8988T (cell line): ENCODE results near the gene MAPK9.
A peak's percentile ranks its signal among the peaks of the same experiment; 100 is the strongest.

Experiments used
- DNase-seq: peaks from one replicate; pipeline ENCODE4 v3.0.0; 2011

The MAPK9 gene

DNA sequence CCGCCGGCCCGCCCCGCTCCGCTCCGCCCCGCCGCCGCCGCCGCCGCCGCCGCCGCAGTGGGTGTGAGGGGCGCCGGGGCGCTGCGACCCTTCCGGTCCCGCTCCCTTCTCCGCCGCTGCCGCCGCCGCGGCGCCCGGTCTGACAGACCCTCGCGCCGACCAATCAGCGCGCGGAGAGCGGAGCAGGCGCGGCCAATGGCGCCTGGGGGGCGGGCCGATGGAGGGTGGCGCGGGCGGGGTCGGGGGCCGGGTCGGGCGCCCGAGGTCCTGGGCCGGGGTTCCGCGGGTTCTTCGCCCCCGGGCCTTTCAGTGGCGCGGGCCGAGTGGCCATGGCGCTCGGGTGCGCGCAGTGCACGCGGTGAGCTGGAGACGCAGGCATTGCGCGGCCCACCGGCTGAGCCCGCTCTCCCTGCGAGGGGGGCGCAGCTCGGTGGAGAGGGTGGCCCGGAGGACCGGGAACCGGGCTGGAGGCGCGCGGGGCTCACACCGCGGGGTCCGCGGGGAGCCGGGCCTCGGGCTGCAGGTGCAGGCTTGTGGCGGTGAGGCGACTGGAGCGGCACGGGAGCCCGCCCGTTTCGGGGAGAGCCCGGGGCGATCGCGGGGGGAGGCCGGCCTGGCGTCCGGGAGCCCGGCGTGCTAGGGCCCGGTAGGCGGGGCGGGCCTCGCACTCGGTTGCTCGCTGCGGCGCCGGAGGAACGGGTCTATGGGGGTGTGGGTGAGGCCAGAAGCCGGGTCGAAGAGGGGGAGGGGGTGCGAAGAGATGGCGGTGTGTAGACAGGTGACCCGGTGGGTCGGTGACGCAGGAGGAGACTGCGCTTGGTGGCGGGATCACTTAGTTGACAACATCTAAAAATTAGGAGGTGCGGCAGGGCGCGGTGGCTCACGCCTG, at the start of gene MAPK9:
Gene MAPK9 (minus strand): TSS at position 141 of the 889 bp plus-strand sequence. CDS start 11,522 bp downstream, outside the sequence.
- peak; percentile 86 for DNase-seq

DNA sequence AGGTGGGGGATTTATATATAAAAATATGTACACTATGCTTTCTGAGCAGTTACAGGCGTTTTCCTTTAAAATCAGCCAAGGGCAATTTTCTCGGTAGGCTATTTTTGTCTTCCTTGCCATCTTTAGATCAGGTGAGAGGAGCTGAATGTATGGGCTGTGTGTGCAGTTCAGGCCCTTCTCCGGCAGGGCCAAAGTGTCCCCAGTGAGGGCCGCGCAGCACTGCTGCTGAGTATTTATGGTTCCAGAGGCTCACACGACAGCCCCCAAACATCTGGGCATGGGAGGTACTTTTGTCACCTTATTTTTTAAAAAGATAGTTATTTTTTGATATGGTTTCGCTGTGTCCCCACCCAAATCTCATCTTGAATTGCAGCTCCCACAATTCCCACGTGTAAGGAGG, 49.7 kb upstream of the MAPK9 start:
- no peak for DNase-seq

DNA sequence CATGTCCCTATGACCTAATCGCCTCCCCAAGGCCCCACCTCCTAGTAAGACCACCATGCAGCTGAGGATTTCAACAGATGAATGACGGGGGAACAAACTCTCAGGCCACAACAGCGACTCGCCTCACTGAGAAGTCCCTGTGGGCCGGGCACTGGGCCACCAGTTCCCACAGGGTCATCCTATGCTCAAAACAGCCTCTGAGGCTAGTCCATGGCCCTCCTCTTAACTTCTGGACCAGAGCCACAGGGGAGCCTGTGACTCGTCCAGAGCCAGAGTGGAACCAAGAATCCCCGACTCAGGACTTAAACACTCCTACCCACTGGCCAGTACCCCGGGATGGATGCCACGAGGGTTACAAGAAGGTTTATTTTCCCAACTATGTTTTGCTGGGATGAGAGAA, 49.0 kb upstream of the MAPK9 start:
- no peak for DNase-seq

DNA sequence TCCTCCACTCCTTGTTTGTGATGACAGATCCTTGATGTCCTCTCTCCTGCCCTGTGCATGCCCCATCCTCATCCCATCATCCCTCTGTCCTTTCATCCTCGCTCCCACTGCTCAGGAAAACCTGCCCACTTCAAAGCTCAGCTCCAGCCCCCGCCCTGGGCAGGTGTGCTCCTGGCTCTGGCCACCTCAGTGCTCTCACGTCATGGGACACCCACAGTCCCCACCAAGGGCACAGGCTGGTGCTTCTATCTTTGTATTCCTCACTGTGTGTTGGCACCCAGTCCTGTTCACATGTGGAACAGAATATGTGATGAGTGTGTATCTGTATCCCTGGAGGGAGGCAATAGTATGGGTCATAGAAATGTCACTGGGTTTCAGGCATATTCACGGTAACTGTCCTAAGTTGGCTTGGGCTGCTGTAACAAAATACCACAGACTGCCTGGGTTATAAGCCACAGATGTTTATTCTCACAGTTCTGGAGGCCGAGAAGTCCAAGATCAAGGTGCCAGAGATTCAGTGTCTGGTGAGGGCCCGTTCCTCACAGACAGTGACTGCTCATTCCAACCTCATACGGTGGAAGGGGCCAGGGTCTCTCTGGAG, 47.8 kb upstream of the MAPK9 start:
- DNase-seq, result no peak

DNA sequence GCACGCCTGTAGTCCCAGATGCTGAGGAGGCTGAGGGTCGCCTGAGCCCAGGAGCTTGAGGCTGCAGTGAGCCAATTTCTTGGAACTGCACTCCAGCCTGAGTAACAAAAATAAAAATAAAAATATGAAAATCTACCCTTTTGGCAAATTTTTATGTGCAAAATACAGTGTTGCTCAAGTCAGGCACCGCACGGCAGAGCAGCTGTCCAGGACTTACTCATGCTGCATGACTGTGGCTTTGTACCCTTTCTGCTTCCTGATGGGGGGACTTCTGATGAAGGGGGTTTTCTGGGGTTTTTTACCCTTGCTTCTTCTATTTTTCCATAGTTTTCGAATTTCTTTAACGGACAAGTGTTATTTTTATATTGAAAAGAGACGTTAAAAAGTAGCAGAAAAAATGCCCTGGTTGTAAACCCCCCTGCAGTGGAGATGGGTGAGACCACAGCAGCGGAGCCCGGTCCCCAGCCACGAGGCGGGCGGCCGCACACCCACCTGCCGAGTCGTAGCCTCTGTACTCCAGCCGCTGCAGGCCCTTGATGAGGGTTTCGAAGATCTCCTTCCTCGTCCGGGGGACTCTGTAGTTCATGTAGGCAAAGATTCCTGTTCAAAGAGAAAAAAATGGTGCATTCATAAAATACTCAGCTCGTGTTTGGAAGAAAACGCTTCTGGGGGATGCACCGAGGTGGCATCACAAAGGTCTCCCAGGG, 46.3 kb upstream of the MAPK9 start:
- DNase-seq, result no peak

DNA sequence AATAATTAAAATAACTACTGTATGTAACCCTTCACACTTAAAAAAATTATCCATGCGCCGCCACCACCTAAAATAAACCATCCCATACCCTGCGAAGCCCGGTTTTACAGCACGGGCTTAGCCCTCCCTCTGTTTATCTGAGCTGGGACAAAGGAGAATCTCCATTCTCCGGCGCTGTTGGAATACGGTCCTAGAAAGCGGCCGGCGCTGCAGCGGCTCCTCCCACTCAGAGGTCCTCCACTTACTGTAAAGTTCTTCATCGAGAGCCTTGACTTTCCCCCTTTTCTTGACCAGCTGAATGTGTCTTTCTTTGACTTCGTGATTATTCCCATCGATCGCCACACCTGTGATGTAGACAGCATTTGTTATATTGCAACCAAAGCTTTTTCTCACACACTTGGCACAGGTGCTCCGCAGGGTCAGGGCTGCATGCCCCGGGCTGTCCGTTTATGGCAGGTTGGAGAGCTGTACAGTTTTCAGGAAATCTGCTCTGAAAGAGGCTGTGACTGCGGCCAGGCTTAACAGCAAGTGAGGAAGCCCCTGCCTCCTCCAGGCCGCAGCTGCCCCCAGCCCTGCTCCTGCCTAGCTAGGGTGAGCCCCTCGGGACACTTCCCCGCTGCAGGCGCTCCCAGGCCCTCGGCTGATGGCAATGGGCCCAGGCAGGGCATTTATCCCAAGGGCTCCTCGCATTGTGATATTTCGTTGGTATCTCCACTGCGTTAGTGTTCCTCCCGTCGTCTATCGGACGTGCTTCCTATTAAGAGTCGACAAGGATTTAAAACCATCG, 44.5 kb upstream of the MAPK9 start:
- DNase-seq, result no peak

DNA sequence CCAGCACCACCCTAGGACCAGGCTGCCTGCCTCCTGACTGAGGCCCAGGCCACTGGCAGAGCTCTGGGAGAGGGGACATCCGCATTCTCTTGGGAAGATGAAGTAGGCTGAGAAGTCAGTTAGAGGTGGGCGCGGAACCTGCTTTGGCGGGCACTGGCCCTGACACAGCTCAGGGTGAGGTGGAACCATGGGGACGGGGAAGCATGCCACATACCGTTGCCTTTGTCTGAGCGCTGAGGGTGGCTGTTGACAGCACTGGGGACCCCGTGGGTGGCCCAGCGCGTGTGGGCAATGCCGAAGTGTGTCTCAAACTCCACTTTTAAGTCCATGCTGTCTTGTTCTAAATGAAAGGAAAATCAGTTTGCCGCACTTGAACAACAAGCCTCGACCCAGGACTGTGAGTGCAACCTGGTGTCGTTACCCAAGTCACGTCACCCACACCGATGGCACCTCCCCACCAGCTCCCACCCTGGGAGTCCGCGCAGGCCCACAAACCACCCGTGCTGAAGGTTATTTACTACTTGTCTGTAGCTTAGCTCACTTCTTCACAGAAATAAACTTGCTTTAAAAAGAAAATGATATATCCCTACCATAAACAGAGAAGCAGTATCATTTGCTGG, 43.8 kb upstream of the MAPK9 start:
- no peak for DNase-seq

DNA sequence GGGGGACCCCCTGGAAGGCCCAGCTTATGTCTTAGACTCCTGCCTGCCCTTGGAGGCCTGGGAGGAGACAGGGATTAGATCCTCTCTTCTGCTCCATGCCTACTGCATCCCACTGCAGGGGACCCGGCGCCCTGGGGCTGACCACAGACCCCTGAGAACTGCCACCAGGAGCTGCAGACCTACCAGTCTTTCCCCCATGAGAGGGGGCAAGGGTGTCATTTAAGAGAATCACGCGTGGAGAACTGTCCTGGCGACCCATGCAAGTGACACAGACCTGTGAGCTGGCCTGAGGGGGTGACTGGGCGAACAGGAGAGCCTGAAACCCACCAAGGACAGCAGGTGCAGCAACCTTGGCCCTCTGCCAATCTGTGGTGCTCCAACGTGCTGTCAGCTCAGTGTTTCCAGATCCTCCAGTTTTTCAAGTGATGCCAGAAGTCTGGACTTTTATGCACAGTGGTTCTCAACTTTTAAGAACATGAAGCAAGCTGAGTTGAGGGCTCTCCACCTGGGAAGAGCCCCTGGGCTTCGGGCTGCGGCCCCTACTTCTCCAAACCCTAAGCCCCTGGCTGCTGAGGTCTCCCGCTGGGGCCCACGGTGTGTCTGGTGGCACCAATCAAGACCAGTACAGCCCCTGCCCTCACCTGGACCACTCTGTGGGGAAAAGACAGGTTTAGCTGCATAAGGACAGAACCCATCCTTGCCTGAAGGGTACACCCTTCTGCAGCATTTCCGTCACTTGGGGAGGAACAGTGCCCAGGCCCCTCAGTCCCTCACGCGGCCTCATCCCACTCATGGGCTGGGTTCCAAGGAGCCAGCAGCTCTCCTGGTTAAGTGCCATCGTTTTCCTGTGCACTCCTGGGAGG, 43.1 kb upstream of the MAPK9 start:
- DNase-seq, result no peak

DNA sequence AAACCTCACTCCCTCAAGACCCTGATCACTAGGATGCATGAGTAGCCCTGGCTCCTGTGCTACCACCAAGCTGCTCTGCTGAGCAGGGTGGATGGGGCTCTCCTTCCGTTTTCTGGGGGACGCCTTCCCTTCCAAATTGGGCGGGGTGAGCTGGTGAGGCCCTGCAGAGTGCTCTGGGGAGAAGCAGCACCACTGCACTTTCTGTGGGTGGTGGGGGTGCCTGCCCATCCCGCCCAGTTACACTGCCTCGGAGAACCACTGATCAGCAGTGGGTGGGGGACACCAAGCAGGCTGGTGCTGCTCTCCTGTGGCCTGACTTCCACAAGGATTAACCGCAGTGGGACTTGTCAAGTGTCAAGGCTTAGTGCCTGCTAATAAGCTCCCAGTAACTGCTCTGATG, 42.3 kb upstream of the MAPK9 start:
- no peak for DNase-seq

DNA sequence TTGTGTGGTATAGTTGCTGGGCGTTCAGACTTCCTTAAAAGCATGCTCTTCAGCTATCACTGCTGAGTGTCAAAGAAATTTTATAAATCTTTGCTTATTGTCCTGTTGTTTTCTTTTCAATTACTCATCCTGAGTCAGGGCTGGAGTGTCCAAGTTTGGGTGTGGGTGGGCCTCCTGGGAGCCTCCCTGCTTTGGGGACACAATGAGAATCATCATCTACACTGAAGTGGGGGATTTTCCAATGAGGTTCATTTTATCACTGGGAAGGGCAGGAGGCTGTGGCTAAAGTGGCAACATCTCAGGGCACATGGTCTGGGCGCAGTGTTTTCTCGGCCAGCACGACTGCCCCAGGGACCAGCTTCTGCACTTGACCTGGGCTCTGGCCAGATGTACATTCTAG, 41.8 kb upstream of the MAPK9 start:
- no peak for DNase-seq

DNA sequence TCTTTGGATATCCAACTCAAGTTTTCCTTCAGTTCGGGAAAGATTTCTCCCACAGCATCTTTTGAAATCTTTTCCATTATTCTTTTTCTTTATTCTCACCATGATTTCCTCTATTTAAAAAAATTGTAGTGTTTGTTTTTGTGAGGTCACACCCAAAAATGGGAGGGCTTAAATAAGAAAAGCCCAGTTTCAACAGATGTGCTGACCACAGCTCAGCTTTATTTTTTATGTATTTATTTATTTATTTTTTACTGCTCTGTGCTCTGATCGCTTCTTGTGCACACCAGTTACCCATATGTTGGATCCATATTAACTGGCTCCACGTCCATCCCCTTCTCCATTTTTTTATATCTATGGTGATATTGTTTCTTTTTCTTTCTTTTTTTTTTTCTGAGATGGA, 41.0 kb upstream of the MAPK9 start:
- no peak for DNase-seq

DNA sequence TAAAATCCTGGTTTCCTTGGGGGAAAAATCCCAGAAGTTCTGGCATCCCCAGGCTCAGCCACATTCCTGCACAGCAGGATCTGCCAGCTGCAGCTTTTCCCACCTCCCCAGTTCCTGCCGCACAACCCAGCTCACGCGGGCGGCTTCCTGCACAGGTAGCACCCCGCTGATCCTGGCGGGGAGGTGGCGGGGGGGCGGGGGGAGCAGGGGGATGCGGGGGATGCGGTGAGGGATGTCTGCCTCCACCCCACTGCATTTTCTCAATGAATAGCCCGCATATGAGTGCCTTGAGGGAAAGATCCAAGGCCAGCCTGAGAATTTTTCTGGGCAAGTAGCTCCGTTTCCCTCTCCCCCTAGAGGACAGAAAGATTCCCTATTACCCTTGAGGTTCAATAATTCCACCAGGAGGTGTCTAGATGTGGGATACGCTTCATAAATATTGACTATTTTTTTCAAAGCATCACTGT, 40.2 kb upstream of the MAPK9 start:
- peak; percentile 83 for DNase-seq

DNA sequence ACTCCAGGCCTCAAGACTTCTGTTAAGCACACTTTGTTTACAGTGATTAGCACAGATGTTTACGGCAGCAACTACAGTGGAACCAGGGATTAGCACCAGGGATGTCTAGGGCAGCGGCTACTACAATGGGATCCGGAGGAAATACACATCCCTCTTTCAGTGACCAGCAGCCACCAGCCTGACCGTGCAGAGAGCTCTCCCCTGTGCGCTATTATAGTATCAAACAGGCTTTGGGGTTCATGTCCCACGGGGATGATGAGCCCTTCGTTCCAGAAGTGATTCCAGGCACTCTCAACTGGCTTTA, 39.7 kb upstream of the MAPK9 start:
- no peak for DNase-seq

DNA sequence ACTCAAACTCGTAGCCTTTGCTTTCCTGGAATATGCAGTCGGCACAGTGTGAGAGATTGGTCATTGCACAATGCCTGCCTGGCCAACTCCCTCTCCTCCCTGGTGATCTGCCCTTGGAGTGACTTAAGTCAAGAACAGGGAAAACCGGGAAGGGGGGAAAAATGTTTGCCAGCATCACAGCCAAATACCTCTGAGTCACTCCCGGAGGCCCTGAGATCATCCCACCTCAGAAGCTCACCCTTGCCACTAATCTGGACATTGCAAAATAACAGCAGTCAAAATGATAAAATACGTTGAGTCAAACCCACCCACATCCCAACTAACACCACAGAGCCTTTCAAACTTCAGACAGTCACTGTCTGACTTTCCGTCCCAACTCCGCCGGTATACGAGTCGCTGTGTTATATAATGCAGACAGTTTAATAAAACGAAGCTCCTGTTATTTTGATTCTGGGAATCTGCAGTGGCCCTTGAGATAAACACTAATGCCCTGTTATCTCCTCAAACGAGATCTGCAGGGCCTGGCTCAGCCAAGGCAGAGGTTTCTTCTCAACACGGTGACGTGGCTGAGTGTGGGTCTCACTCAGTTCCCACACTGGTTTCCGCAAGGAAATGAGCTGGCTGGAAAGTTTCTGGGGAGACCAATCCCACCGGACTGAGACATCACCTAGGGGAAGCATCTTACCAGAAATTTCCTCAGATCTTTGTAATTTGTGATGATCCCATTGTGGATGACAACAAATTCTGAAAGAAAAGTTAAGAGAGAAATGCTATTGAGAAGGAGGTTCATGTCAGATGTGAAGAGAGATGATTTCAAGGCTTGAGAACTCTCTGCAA, 39.1 kb upstream of the MAPK9 start:
- DNase-seq, result no peak

DNA sequence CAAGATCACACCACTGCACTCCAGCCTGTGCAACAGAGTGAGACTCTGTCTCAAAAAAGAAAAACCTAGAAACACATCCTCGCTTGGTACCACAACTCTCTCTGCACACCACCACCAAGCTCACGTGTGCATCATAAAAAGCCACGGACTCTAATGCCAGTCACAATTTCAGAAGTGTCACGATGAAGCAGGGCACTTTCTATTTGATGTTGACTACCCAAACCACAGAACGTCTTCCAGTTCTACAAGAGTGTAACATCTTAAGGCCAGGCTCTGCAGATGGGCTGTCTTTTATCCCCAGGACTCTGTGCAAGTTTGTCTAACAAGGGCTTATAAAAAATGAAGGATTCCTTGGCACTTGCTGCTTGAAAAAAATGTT, 38.4 kb upstream of the MAPK9 start:
- no peak for DNase-seq

DNA sequence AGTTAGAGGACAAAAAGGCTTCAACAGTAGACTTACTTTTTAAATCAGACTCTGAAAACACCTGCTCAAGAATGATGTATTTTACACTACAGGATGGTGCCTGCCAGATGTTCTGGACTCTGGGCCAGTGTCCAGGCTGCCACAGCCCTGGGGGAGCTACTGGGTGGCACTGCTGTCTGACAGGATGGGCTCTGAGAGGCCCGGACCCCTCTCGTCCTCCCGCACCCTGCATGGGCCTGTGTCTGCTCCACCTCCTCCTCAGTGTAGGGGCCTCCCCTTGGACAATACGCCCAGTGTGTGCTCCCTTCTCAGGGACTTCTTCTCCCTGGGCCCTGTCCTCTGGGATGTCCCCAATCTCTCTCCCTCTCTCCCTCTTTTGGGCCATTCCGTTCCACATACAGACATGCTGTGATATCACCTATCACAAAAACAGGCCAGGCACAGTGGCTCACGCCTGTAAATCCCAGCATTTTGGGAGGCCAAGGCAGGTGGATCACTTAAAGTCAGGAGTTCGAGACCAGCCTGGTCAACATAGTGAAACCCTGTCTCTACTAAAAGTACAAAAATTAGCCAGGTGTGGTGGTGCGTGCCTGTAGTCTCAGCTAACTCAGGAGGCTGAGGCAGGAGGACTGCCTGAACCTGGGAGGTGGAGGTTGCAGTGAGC, 37.9 kb upstream of the MAPK9 start:
- no peak for DNase-seq

DNA sequence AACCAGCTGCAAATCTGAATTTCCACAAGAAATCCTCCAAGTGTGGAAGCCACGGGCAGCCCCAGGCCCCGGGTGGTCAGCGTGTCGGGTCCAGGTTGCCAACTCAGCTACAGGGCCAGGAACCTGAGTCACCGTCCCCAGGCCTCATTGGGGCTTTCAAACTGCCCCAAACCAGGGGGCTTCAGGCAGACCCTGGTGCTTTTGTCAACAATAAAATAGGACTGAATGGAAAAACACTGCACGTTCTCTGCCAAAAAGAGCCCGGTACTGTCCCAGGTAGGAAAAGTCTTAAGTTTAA, 37.2 kb upstream of the MAPK9 start:
- DNase-seq, result no peak

DNA sequence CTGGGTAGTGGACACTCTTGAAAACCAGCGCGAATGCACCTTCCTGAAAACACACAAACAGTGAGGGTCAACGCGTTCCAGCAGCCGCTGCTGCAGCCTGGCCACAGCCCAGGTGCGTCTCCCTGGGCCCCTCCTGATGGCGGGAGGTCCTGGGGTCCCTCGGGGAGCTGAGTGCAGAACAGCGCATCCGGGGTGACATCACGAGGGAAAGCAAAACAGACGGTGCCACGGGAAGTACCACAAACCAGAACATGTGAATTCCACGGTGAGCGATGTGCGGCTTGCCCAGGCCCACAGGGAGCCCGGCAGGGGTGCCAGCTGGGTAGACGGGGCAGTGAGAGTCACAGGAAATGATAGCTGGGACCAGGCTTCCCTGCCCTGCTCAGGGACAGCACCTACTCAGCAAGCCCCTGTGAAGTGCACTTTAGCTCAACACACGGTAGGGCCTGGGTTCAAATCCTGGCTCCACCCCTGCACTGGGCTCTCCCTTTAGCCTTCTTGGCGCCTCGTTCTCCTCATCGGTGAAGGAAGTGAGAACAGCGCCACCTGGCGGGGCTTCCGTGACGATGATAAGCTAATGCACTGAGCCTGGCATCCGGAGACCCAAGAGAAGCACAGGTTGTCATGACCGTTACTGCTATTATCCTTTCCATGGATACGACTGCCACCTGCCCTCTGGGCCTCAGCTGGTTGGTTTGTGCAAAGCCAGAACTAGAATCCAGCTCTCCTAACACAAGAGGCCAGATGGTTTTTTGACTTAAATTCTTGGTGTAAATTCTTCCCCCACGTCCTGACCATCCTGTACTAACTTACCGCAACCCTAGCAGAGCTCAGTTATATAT, 36.6 kb upstream of the MAPK9 start:
- DNase-seq, result peak; percentile 82

DNA sequence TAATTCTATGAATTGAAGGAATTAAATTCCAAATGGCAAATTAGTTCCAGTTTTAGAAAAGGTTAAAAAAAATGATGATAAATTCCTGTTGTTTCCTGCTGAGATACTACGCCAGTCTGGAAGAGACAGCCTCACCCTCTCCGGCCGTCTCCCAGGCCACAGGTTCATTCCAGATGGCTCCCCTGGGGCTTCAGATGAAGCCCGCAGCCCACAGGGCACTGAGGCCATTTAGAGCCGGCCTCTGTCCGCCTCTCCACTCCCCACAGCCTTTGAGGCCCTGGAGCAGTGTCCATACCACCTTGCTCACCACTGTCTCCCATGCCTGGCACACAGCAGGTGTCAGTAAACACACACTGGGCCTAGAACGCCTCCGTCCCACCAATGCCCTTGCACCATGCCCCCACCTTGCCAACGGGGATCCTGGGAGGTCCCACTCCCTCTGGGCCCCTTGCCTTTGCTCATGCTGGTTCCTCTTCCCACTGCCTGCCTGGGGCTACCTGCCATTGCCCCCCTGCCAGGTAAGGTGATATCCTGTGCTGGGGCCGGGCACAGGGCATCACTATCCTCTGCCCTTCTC, 35.2 kb upstream of the MAPK9 start:
- DNase-seq, result no peak
